Mesothelial cell of epicardium (in vitro differentiated cells): ENCODE results near the gene ARPC1B. TPM values are rescaled to one million over a fixed set of nuclear protein-coding genes. Genes with fewer than 3 reads are reported as not detected.
"Not testable (repeated sequence)": the region's sequence is repeated elsewhere in the genome, so short reads cannot be mapped to it uniquely, and the experiment has no call there.

Source experiments
- DNase-seq, 2 experiments: peaks; one replicate each; pipeline ENCODE4 v3.0.0; 2021; ENCODE audit warnings: low spot score in 2 of 2; ENCODE audit not compliant: unreplicated experiment in 2 of 2
- H3K27ac Mint-ChIP-seq: 2 replicates; pipeline ENCODE4 v1.8.0; 2021; ENCODE audit warnings: mixed read lengths
- H3K27me3 Mint-ChIP-seq: 2 replicates; pipeline ENCODE4 v1.8.0; 2021; ENCODE audit warnings: low read depth, mixed read lengths
- H3K36me3 Mint-ChIP-seq: 2 replicates; pipeline ENCODE4 v1.8.0; 2021; ENCODE audit warnings: mixed read lengths
- H3K4me1 Mint-ChIP-seq: 2 replicates; pipeline ENCODE4 v1.8.0; 2021; ENCODE audit warnings: mixed read lengths
- H3K4me3 Mint-ChIP-seq: 2 replicates; pipeline ENCODE4 v1.8.0; 2021; ENCODE audit warnings: mild to moderate bottlenecking, moderate library complexity, mixed read lengths
- H3K9me3 Mint-ChIP-seq: 2 replicates; pipeline ENCODE4 v1.8.0; 2021; ENCODE audit warnings: mixed read lengths
- CTCF ChIP-seq: fragments of 200-600 bp; sonication (generic); IDR thresholded peaks from one replicate; pipeline ENCODE4 v1.5.0; 2021; ENCODE audit warnings: antibody characterized with exemption; ENCODE audit not compliant: unreplicated experiment
- total RNA-seq: library from RNA; stranded (reverse); gene quantifications from 3 replicates; pipeline ENCODE4 v1.2.1, GENCODE V29; 2021

ARPC1B gene
- total RNA-seq, 1 donor from 2014 or later: 32.5 TPM

GRCh38 chr7:99372275-99373090, 2.0 kb upstream of the ARPC1B start:
- no peak for DNase-seq
- Mint-ChIP-seq H3K4me3 (peak overlapping the region; percentile 68), H3K27ac (peak overlapping the region; percentile 93), H3K9me3 (no peaks in the 10 kb centered on the region), H3K36me3 (no peaks in the 10 kb centered on the region), H3K4me1 (peaks cover 19% of the 10 kb centered on the region), H3K27me3 (no peaks in the 10 kb centered on the region)
- TF ChIP-seq CTCF: no peak

GRCh38 chr7:99373091-99374066, 1.2 kb upstream of the ARPC1B start:
- Mint-ChIP-seq H3K4me1 (peaks cover 19% of the 10 kb centered on the region), H3K9me3 (no peaks in the 10 kb centered on the region), H3K4me3 (peak overlapping the region; percentile 68), H3K36me3 (no peaks in the 10 kb centered on the region), H3K27ac (peak overlapping the region; percentile 93), H3K27me3 (no peaks in the 10 kb centered on the region)
- no peak for DNase-seq
- no peak for TF ChIP-seq CTCF

- peaks cover 2% of the 10 kb centered on the region for H3K36me3 Mint-ChIP-seq
Observed at GRCh38 chr7:99375070-99375807, 709 bp downstream of the ARPC1B start.

GRCh38 chr7:99379043-99379577, 4.6 kb downstream of the ARPC1B start:
- H3K36me3 Mint-ChIP-seq: peaks cover 2% of the 10 kb centered on the region
- DNase-seq: no peak
- TF ChIP-seq CTCF: no peak
- no peaks in the 10 kb centered on the region for H3K9me3 Mint-ChIP-seq
- H3K27ac Mint-ChIP-seq: peak overlapping the region; percentile 85
- peaks cover 13% of the 10 kb centered on the region for H3K4me1 Mint-ChIP-seq
- H3K4me3 Mint-ChIP-seq: no peak overlapping the region
- no peaks in the 10 kb centered on the region for H3K27me3 Mint-ChIP-seq

More at GRCh38 chr7:99375070-99375807, 709 bp downstream of the ARPC1B start:
- H3K27me3 Mint-ChIP-seq: no peaks in the 10 kb centered on the region
- H3K4me1 Mint-ChIP-seq: peaks cover 21% of the 10 kb centered on the region
- no peak for TF ChIP-seq CTCF
- peak in 1 of 2 experiments; percentile 60 for DNase-seq
- no peaks in the 10 kb centered on the region for H3K9me3 Mint-ChIP-seq
- H3K27ac Mint-ChIP-seq: no peak overlapping the region
- H3K4me3 Mint-ChIP-seq: peak overlapping the region; percentile 55

- not testable (repeated sequence) for H3K27me3 Mint-ChIP-seq, H3K36me3 Mint-ChIP-seq, H3K4me3 Mint-ChIP-seq, DNase-seq, H3K9me3 Mint-ChIP-seq
- Mint-ChIP-seq H3K4me1 (peaks cover 13% of the 10 kb centered on the region), H3K27ac (peak overlapping the region; percentile 85)
Observed at GRCh38 chr7:99379693-99380031, 5.1 kb downstream of the ARPC1B start.
